ENCODE data around the gene ERC2. TPM values are rescaled to one million over a fixed set of nuclear protein-coding genes. Genes with fewer than 3 reads are reported as not detected.
A peak's percentile ranks its signal among the peaks of the same experiment; 100 is the strongest.

Gene ERC2
- total and polyA plus RNA-seq, 12 donors: 0.22 to 4.2 (median 1.7) TPM

DNA sequence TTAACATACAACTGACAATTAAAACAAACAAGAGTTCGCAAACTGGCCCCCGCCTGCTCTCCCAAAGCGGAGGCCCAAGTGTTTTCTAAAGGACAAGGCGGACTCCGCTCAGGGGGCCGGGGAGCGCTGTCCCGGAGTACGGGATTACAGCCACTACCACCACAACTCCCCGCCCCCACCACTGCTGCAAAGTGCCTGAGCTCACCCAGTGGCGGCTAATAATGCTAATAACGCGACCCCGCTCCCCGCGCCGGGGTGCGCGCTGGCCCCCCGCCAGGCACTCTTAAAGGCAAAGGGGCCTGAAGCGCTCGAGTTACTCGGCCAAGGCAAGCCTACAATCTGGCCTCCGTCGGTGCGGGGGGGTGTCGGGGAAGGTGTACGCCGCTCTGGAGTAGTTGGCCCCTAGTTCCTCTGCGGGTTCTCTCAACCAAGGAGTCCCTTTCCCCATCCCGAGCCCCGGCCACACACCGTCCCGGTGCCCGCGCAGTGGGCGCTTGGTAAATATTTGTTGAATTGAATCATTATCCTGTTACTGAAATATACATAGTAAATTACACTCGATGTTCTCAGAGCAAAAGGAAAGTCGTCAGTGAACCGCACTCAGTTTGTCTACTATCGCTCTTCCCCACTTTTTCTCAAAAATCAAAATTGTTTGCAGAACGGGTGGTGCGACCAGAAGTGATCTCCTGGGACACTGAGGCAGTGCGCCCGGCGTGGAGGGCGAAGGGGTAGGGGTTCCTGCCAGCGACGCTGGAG is 982.0 kb downstream of the ERC2 start:
- Histone ChIP-seq H3K4me1 (peaks cover 0 to 43% (median 34%) of the 10 kb centered on the region in 9 donors), H3K36me3 (no peaks in the 10 kb centered on the region), H3K27me3 (peaks cover 0 to 98% (median 59%) of the 10 kb centered on the region in 7 donors), H3K27ac (peak overlapping the region in 9 of 10 donors; percentile 34 to 76 (median 69)), H3K9me3 (no peaks in the 10 kb centered on the region), H3K4me3 (peak overlapping the region; percentile 33 to 72 (median 68))
- intact Hi-C loops (cut with DNase I): loop anchor here (5.0 to 10.0 kb wide), 11 partner anchors 86 to 766 kb away; no protein-coding TSS in a partner anchor
- DNase-seq: peak; percentile 52 to 71
- no peak for TF ChIP-seq CTCF (IDR thresholded peaks at IDR 0.05)
- WGBS, 2 donors: 1 to 2% methylated on average over 49 of the region's 49 CpGs
- peak; percentile 36 to 77 (median 64) for ATAC-seq

- H3K36me3 ChIP-seq: no peaks in the 10 kb centered on the region
- TF ChIP-seq CTCF (IDR thresholded peaks at IDR 0.05): peak; percentile 50 to 80 (median 77)
- peak overlapping the region; percentile 33 to 72 (median 68) for H3K4me3 ChIP-seq
- 3 to 5% methylated on average over 55 to 57 of the region's 57 CpGs for whole genome bisulfite sequencing, 2 donors
- intact Hi-C loops (cut with DNase I): loop anchor here (5.0 to 10.0 kb wide), 12 partner anchors 87 to 767 kb away; no protein-coding TSS in a partner anchor
- H3K27ac ChIP-seq: peak overlapping the region in 9 of 10 donors; percentile 34 to 76 (median 69)
- peaks cover 0 to 49% (median 34%) of the 10 kb centered on the region in 9 donors for H3K4me1 ChIP-seq
- peak; percentile 62 to 87 (median 82) for ATAC-seq
- no peaks in the 10 kb centered on the region for H3K9me3 ChIP-seq
- peaks cover 0 to 98% (median 58%) of the 10 kb centered on the region in 7 donors for H3K27me3 ChIP-seq
- DNase-seq: peak; percentile 68 to 77
These were observed 983.2 kb downstream of the ERC2 start for GRCh38 chr3:55484801-55485791.

DNA sequence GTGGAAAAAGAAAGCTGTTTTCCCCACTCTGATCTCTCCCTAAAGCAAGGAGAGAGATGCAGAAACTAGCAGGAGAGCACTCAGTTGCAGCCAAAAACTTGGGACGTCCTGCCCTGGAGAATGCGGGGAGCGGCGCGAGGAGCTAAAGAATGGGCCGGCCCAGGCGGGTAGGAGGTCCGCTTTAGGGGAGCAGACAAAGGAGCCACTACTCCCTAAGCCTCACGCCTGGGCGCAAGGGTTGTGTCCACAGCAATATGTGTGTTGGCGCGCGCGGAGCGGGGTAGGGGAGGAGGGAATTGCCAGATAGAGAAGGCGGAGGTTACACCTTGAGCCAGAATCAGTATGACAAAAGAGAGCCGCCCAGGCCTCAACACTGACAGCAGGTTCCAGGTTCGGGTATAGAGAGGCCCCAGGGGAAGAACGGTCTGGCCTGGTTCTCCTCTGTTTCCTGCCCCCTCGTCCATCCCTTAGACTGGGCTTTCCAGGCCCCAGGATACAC is 984.0 kb downstream of the ERC2 start:
- intact Hi-C loops (cut with DNase I): loop anchor here in 6 of 10 donors (5.0 to 10.0 kb wide), 6 partner anchors 241 to 768 kb away; no protein-coding TSS in a partner anchor
- TF ChIP-seq CTCF (IDR thresholded peaks at IDR 0.05): no peak
- DNase-seq (no peak), ATAC-seq (no peak)
- no peaks in the 10 kb centered on the region for H3K9me3 ChIP-seq
- H3K4me3 ChIP-seq: no peak overlapping the region
- 63 to 74% methylated on average over 20 of the region's 20 CpGs for WGBS, 2 donors
- no peak overlapping the region for H3K27ac ChIP-seq
- peaks cover 0 to 46% (median 29%) of the 10 kb centered on the region in 9 donors for H3K4me1 ChIP-seq
- no peaks in the 10 kb centered on the region for H3K36me3 ChIP-seq
- peaks cover 0 to 98% (median 63%) of the 10 kb centered on the region in 7 donors for H3K27me3 ChIP-seq

Measured in heart right ventricle (tissue), 16 donors.